Gastroesophageal sphincter (tissue), 3 donors: Measurements from ENCODE around the gene CSRNP3.

Source experiments
- CTCF ChIP-seq, 4 experiments: fragments of 200-600 bp in 2 of 4; fragments of 450-650 bp in 2 of 4; sonication (generic) in 1 of 4; IDR thresholded peaks; one replicate each; pipeline ENCODE4 v1.5.1; 2017 to 2019; ENCODE audit warnings: antibody characterized with exemption in 4 of 4, mild to moderate bottlenecking in 2 of 4, moderate library complexity in 2 of 4
- EP300 ChIP-seq: sonication (generic); formaldehyde crosslinking; IDR thresholded peaks from one replicate; pipeline ENCODE4 v1.6.1; 2017; ENCODE audit warnings: antibody characterized with exemption, mild to moderate bottlenecking
- POLR2A ChIP-seq, 2 donors: fragments of 450-650 bp; IDR thresholded peaks; one replicate each; pipeline ENCODE4 v1.6.1; 2017; ENCODE audit warnings: antibody characterized with exemption in 2 of 2, mild to moderate bottlenecking in 2 of 2, moderate library complexity in 1 of 2
- POLR2AphosphoS5 ChIP-seq: sonication (generic); formaldehyde crosslinking; IDR thresholded peaks from one replicate; pipeline ENCODE4 v1.6.1; 2017; ENCODE audit warnings: antibody characterized with exemption

GRCh38 chr2:165453561-165454094, 15.9 kb upstream of the CSRNP3 start:
- TF ChIP-seq POLR2A (IDR thresholded peaks at IDR 0.05), result no peak
- TF ChIP-seq CTCF (IDR thresholded peaks at IDR 0.05), result no peak
- TF ChIP-seq EP300, result no peak
- no peak for TF ChIP-seq POLR2AphosphoS5
